Measurements from ENCODE around the gene RNF224. TPM values are rescaled to one million over a fixed set of nuclear protein-coding genes. Genes with fewer than 3 reads are reported as not detected.
A peak's percentile ranks its signal among the peaks of the same experiment; 100 is the strongest.

RNF224 gene
- total RNA-seq, 4 donors from 2014 or later: not detected

GRCh38 chr9:137185921-137186320, 41.4 kb upstream of the RNF224 start:
- TF ChIP-seq POLR2A (IDR thresholded peaks at IDR 0.05) (no peak), EP300 (IDR thresholded peaks at IDR 0.05) (no peak), CTCF (IDR thresholded peaks at IDR 0.05) (no peak)
- peaks cover 7 to 55% (median 34%) of the 10 kb centered on the region in 4 donors for H3K4me1 ChIP-seq
- no peak overlapping the region for H3K4me3 ChIP-seq
- peaks cover 0 to 76% (median 44%) of the 10 kb centered on the region in 3 donors for H3K36me3 ChIP-seq
- no peaks in the 10 kb centered on the region for H3K9me3 ChIP-seq
- H3K27ac ChIP-seq: no peak overlapping the region
- 87 to 96% methylated on average over 18 to 19 of the region's 19 CpGs for WGBS, 2 donors
- DNase-seq (ENCODE audit: low spot score in 2 of 2): no peak
- no peaks in the 10 kb centered on the region for H3K27me3 ChIP-seq

- DNase-seq (ENCODE audit: low spot score in 2 of 2): no peak
- 78 to 91% methylated on average over 6 of the region's 6 CpGs for whole genome bisulfite sequencing, 2 donors
- Histone ChIP-seq H3K4me1 (peaks cover 7 to 58% (median 34%) of the 10 kb centered on the region in 4 donors), H3K36me3 (peaks cover 0 to 76% (median 40%) of the 10 kb centered on the region in 3 donors), H3K27me3 (no peaks in the 10 kb centered on the region), H3K4me3 (no peak overlapping the region), H3K27ac (no peak overlapping the region), H3K9me3 (no peaks in the 10 kb centered on the region)
- no peak for TF ChIP-seq EP300 (IDR thresholded peaks at IDR 0.05)
- TF ChIP-seq POLR2A (IDR thresholded peaks at IDR 0.05): no peak
- no peak for TF ChIP-seq CTCF (IDR thresholded peaks at IDR 0.05)
Observed at GRCh38 chr9:137186385-137186784, 40.9 kb upstream of the RNF224 start.

- Histone ChIP-seq H3K36me3 (peaks cover 0 to 75% (median 31%) of the 10 kb centered on the region in 3 donors), H3K27ac (peak overlapping the region in 1 of 4 donors; percentile 96), H3K9me3 (no peaks in the 10 kb centered on the region), H3K27me3 (no peaks in the 10 kb centered on the region), H3K4me1 (peaks cover 7 to 58% (median 34%) of the 10 kb centered on the region in 4 donors), H3K4me3 (peak overlapping the region; percentile 78 to 99 (median 91))
- 85% methylated on average over 14 to 15 of the region's 15 CpGs for WGBS, 2 donors
- no peak for DNase-seq (ENCODE audit: low spot score in 2 of 2)
- no peak for TF ChIP-seq POLR2A (IDR thresholded peaks at IDR 0.05)
- TF ChIP-seq EP300 (IDR thresholded peaks at IDR 0.05): no peak
- no peak for TF ChIP-seq CTCF (IDR thresholded peaks at IDR 0.05)
Observed at GRCh38 chr9:137187386-137187785, 39.9 kb upstream of the RNF224 start.

GRCh38 chr9:137188086-137188489, 39.2 kb upstream of the RNF224 start:
- H3K36me3 ChIP-seq: peaks cover 0 to 68% (median 24%) of the 10 kb centered on the region in 3 donors
- no peaks in the 10 kb centered on the region for H3K27me3 ChIP-seq
- 0 to 1% methylated on average over 30 to 31 of the region's 31 CpGs for WGBS, 2 donors
- peaks cover 7 to 58% (median 34%) of the 10 kb centered on the region in 4 donors for H3K4me1 ChIP-seq
- no peak for TF ChIP-seq EP300 (IDR thresholded peaks at IDR 0.05)
- TF ChIP-seq CTCF (IDR thresholded peaks at IDR 0.05): no peak
- no peak for TF ChIP-seq POLR2A (IDR thresholded peaks at IDR 0.05)
- peak overlapping the region; percentile 78 to 99 (median 91) for H3K4me3 ChIP-seq
- peak overlapping the region; percentile 67 to 98 (median 94) for H3K27ac ChIP-seq
- no peaks in the 10 kb centered on the region for H3K9me3 ChIP-seq
- DNase-seq (ENCODE audit: low spot score in 2 of 2): no peak

GRCh38 chr9:137188490-137189296, 38.6 kb upstream of the RNF224 start, which contains the start of the genes ANAPC2 and SSNA1:
ANAPC2 (minus strand) TSS chr9:137188560; CDS start chr9:137188532, 28 bp downstream.
SSNA1 (plus strand) TSS chr9:137188676; CDS start chr9:137188727, 51 bp downstream.
- peak; percentile 85 to 89 for DNase-seq (ENCODE audit: low spot score in 2 of 2)
- H3K27ac ChIP-seq: peak within 1 kb of the TSS; percentile 67 to 98 (median 94)

More at GRCh38 chr9:137188490-137189296, 38.6 kb upstream of the RNF224 start, which contains the start of the genes ANAPC2 and SSNA1:
- Histone ChIP-seq H3K4me1 (peaks cover 7 to 58% (median 34%) of the 10 kb centered on the region in 4 donors), H3K4me3 (peak within 1 kb of the TSS; percentile 78 to 99 (median 91)), H3K36me3 (peaks cover 0 to 62% (median 19%) of the 10 kb centered on the region in 3 donors), H3K27me3 (no peaks in the 10 kb centered on the region), H3K9me3 (no peaks in the 10 kb centered on the region)
- 0 to 1% methylated on average over 66 to 75 of the region's 98 CpGs for WGBS, 2 donors
- peak; percentile 95 to 99 for TF ChIP-seq EP300 (IDR thresholded peaks at IDR 0.05)
- peak; percentile 15 to 69 (median 47) for TF ChIP-seq CTCF (IDR thresholded peaks at IDR 0.05)
- TF ChIP-seq POLR2A (IDR thresholded peaks at IDR 0.05): peak; percentile 68 to 76

All from tibial nerve (tissue), 4 donors.